Stimulated activated effector memory CD8-positive, alpha-beta T cell treated with anti-CD3 and anti-CD28 coated beads, Interleukin-12 subunit alpha, Interleukin-12 subunit beta, amount 100 ng/mL, for 72 hours (primary cell): ENCODE measurements around the gene ADGRV1.
A peak's percentile ranks its signal among the peaks of the same experiment; 100 is the strongest.

Experiments used
- ATAC-seq: fragments of 150-1000 bp; cut with Tn5 transposase; 2 replicates; pipeline ENCODE4 v1.10.0; 2021
- DNase-seq, 2 donors: peaks; one replicate each; pipeline ENCODE4 v3.0.0; 2021 to 2022; ENCODE audit warnings: low spot score in 2 of 2
- H3K27ac Mint-ChIP-seq: one replicate; pipeline ENCODE4 v1.8.0; 2022; ENCODE audit warnings: mild to moderate bottlenecking, mixed read lengths
- H3K36me3 Mint-ChIP-seq: one replicate; pipeline ENCODE4 v1.8.0; 2022; ENCODE audit warnings: mild to moderate bottlenecking, mixed read lengths
- H3K4me1 Mint-ChIP-seq: one replicate; pipeline ENCODE4 v1.8.0; 2022; ENCODE audit warnings: mixed read lengths
- H3K4me3 Mint-ChIP-seq: one replicate; pipeline ENCODE4 v1.8.0; 2022; ENCODE audit warnings: mild to moderate bottlenecking, mixed read lengths
- H3K9me3 Mint-ChIP-seq: one replicate; pipeline ENCODE4 v1.8.0; 2022; ENCODE audit warnings: mixed read lengths

ADGRV1 gene

DNA sequence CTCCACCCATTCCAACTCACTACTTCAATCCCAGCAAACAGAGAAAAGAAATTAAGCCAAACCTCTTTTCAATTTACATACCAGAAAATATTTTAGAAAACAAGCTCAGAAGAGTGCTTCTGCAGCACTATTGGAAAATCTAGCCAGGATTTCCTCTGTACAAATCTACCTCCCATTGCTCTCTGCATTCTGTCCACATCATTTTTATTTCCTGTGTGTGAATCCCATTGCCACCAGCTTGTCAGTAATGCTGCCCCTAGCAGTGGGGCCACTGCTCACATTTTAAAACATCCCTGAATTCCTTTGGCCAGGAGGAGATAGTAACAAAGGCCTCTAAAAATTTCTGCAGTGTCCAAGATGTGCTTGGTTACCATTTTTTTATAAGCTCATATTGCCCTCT, 592.0 kb downstream of the ADGRV1 start:
- DNase-seq (no peak), ATAC-seq (no peak)
- Mint-ChIP-seq H3K36me3 (no peaks in the 10 kb centered on the region), H3K4me3 (no peak overlapping the region), H3K4me1 (no peaks in the 10 kb centered on the region), H3K9me3 (no peaks in the 10 kb centered on the region), H3K27ac (no peak overlapping the region)

DNA sequence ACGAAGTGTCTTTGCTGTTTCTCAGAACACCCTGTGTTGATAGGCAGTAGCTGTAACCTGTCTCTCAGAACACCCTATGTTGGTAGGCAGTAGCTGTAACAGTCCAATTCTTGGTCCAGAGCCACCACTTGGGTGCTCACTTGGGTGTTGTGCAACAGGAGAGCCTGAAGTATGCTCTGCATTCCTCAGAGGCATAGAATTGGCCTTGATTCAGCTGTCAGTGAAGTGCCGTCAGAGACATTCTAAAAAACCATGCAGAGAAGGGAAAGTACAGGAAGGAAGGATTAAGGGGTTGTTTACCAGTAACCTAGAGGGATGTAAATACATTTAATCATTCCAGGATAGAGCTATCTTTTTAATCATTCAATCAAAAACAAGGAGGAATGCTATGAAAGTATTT, 593.4 kb downstream of the ADGRV1 start:
- peaks cover 6% of the 10 kb centered on the region for H3K4me1 Mint-ChIP-seq
- DNase-seq (no peak), ATAC-seq (no peak)
- no peak overlapping the region for H3K27ac Mint-ChIP-seq
- H3K9me3 Mint-ChIP-seq = no peaks in the 10 kb centered on the region
- no peak overlapping the region for H3K4me3 Mint-ChIP-seq
- no peaks in the 10 kb centered on the region for H3K36me3 Mint-ChIP-seq

DNA sequence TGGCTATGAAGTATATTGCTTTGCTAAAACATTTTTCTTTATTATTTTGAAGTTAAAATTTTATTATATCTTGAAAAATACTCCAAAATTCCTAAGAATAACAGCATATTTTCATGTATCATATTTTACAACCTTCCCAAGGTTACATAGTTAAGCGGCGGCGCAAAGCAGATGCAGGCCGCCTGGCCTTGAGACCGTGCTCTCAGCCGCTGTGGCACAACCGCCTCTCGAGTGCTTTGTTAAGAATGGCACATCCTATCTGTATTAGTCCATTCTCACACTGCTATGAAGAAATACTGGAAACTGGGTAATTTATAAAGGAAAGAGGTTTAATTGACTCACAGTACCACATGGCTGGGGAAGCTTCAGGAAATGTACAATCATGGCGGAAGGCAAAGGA, 595.7 kb downstream of the ADGRV1 start:
- H3K27ac Mint-ChIP-seq = no peak overlapping the region
- ATAC-seq = no peak

GRCh38 chr5:91155274-91155673, 596.7 kb downstream of the ADGRV1 start:
- H3K4me1 Mint-ChIP-seq = peaks cover 6% of the 10 kb centered on the region
- H3K9me3 Mint-ChIP-seq = no peaks in the 10 kb centered on the region
- no peaks in the 10 kb centered on the region for H3K36me3 Mint-ChIP-seq
- DNase-seq = no peak
- no peak overlapping the region for H3K4me3 Mint-ChIP-seq
- no peak for ATAC-seq
- H3K27ac Mint-ChIP-seq = no peak overlapping the region

More for the DNA sequence above, 595.7 kb downstream of the ADGRV1 start:
- no peak for DNase-seq
- Mint-ChIP-seq H3K36me3 (no peaks in the 10 kb centered on the region), H3K4me3 (no peak overlapping the region), H3K4me1 (peaks cover 6% of the 10 kb centered on the region), H3K9me3 (no peaks in the 10 kb centered on the region)

DNA sequence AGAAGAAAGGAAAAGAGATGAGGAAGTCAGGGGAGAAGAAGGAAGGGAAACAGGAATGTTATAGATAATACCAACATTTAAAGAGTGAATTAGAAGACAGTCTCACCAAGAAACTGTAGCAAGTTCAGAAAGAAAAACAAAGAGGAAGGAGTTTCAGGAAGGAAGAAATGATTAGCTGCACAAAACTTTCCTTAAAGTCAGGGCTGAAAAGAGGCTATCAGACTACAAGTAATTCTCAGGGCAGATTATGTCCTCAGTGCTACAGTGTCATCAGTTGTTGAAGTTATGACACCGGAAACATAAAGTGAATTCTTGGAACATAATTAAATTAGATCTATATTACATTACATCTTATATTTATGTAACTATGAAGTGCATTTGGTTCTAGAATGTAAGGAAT, 597.6 kb downstream of the ADGRV1 start:
- DNase-seq (no peak), ATAC-seq (no peak)
- Mint-ChIP-seq H3K27ac (no peak overlapping the region), H3K4me3 (no peak overlapping the region), H3K4me1 (peaks cover 6% of the 10 kb centered on the region), H3K9me3 (no peaks in the 10 kb centered on the region), H3K36me3 (no peaks in the 10 kb centered on the region)

DNA sequence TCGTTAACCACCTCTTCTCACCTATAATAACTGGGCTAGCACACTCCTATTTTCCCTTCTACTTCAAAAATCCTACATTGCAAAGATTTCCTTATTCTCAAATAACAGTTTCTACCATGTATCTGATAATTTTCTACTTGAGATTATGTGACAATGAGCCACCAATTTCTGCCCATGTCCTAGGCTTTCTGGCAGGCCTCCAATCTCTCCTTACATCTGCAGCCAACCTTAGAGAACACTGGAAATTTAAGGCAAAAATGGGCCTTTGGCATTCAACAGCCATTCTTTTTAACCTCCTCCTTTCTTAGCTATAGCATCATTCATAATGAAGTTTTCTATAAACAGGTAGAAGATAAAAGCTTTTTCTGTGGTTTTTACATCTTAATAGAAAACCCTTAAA, 599.4 kb downstream of the ADGRV1 start:
- ATAC-seq = no peak
- no peak overlapping the region for H3K4me3 Mint-ChIP-seq
- peaks cover 24% of the 10 kb centered on the region for H3K4me1 Mint-ChIP-seq
- peaks cover 5% of the 10 kb centered on the region for H3K36me3 Mint-ChIP-seq
- no peaks in the 10 kb centered on the region for H3K9me3 Mint-ChIP-seq
- no peak for DNase-seq
- no peak overlapping the region for H3K27ac Mint-ChIP-seq

DNA sequence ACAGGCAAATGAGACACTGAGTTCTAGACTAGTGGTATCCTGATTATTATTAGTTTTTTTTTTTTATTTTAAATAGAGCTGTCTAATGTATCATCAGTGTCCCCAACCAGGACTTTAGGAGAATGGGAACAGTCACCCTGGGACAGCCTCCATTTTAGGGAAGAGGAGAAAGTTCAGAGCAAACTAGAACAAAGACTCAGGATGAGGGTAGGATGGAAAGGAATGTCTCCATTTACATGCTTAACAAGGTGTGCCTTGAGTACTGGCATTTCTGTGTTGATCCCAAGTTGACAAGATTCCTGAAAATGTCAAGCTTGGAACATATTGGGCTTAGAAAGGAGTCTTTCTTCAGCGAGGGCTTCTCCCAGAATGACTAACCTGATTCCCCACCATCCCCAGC, 601.0 kb downstream of the ADGRV1 start:
- H3K9me3 Mint-ChIP-seq = no peaks in the 10 kb centered on the region
- peaks cover 5% of the 10 kb centered on the region for H3K36me3 Mint-ChIP-seq

GRCh38 chr5:91160714-91161285, 602.2 kb downstream of the ADGRV1 start:
- Mint-ChIP-seq H3K36me3 (peaks cover 5% of the 10 kb centered on the region), H3K4me3 (no peak overlapping the region), H3K4me1 (peaks cover 26% of the 10 kb centered on the region), H3K9me3 (no peaks in the 10 kb centered on the region), H3K27ac (no peak overlapping the region)
- DNase-seq (no peak), ATAC-seq (no peak)

More for the DNA sequence above, 601.0 kb downstream of the ADGRV1 start:
- Mint-ChIP-seq H3K4me3 (no peak overlapping the region), H3K27ac (no peak overlapping the region), H3K4me1 (peaks cover 27% of the 10 kb centered on the region)
- ATAC-seq (no peak), DNase-seq (no peak)

DNA sequence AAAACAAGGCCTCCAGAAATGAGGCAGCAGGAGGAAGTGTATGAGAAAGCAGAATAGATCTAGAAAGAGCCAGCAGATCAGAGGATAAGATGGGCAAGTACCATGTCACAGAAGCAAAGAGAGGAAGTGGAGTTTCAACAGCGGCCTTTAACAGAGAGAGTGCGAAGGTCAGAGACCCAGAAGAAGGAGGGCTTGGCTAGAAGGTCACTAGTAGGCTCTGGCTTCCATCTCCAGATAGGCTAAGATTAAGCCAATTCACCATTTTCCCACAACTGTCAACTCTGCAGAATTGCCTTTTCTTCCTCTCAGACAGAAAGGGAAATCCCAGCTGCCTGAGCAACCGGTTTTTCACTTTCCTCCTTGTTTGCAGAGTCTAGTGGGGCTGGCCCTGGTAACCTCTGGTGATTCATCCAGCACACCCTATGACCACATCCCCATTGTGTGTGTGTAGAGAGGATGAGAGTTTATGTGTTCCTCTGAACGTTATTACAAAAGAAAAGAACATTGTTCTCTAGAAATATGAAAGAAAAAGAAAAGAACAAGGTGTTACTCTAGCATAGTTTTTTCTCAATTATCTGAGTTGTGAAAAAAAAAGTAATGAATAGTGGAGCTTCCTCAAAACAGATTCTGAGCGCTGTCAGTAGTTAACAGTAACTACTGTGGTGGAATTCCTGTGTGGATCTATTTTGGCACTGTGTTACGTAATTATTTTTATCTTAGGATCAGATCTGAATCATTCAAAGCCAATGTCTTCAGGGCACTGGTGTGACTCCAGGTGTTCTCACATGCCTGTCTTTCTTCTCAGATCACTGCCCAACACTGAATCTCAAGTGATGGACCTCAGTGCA, 604.2 kb downstream of the ADGRV1 start:
- H3K27ac Mint-ChIP-seq = peak overlapping the region; percentile 5

DNA sequence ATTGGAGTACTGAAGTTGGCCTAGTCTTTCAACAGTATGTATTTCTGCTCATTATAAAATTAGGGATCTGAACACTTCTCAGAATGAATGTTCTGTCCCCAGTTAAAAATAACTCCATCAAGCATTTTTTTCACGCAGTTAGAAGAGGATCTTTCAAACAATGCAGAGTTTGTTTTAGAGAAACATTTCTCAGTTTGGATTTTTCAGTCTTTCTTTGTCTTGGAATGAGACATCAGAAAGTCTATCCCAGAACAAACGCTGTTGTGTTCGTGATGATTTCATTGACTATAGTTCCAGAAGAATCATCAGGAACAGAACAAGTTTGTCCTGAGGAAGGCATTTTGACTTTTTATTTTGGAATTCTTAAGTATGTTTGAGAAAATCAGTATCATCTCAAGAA, 605.8 kb downstream of the ADGRV1 start:
- Mint-ChIP-seq H3K4me1 (peaks cover 21% of the 10 kb centered on the region), H3K4me3 (no peak overlapping the region), H3K9me3 (no peaks in the 10 kb centered on the region), H3K27ac (no peak overlapping the region), H3K36me3 (peaks cover 5% of the 10 kb centered on the region)
- DNase-seq (no peak), ATAC-seq (no peak)

More for the DNA sequence above, 604.2 kb downstream of the ADGRV1 start:
- H3K36me3 Mint-ChIP-seq = peaks cover 5% of the 10 kb centered on the region
- ATAC-seq = peak; percentile 100
- peaks cover 21% of the 10 kb centered on the region for H3K4me1 Mint-ChIP-seq
- H3K9me3 Mint-ChIP-seq = no peaks in the 10 kb centered on the region
- peak; percentile 24 to 76 for DNase-seq
- H3K4me3 Mint-ChIP-seq = peak overlapping the region; percentile 20

DNA sequence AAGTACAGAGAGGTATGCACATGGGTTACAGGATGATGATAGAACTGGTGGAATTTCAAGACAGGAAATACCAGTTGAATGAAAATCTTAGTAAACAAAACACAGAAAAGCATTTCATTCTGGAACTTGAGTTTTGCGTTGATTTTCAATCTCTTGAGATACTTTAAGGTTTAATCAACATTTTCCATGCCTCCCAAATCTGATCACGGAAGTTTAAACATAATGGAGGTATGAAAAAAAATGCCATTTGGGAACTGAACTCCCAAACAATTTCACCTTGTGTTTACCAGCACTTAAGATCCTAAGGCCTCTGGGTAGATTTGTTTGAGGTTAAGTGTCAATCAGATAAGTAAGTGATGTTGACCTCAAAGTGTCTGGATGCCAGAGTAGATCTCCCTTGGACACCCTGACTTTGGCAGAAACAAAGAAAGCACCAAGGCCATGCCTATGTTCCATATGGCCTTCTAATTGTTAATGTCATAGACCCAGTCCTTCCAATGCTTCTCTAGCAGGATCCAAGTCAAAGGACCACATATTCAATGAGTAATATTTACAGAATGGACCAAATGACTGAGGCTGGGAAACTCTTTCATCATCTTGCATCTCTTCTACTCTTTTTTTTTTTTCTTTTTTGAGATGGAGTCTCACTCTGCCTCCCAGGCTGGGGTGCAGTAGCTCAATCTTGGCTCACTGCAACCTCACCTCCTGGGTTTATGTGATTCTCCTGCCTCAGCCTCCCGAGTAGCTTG, 607.6 kb downstream of the ADGRV1 start:
- peaks cover 32% of the 10 kb centered on the region for H3K4me1 Mint-ChIP-seq

DNA sequence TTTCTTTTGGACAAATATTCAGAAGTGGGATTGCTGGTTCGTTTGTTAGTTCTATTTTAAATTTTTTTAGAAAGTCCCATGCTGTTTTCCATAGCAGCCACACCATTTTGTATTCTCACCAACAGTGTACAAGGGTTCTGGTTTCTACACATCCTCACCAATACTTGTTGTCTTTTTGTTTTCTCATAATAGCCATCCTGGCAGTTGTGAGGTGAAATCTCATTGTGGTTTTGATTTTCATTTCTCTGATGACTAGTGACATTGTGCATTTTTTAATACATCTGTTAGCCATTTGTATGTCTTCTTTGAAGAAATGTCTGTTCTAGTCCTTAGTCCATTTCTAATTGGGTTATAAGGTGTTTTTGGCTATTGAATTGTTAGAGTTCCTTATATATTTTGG, 610.3 kb downstream of the ADGRV1 start:
- H3K4me1 Mint-ChIP-seq = peaks cover 11% of the 10 kb centered on the region
- no peaks in the 10 kb centered on the region for H3K9me3 Mint-ChIP-seq
- H3K36me3 Mint-ChIP-seq = no peaks in the 10 kb centered on the region
- DNase-seq (no peak), ATAC-seq (no peak)
- no peak overlapping the region for H3K4me3 Mint-ChIP-seq
- no peak overlapping the region for H3K27ac Mint-ChIP-seq

More for the DNA sequence above, 607.6 kb downstream of the ADGRV1 start:
- DNase-seq (no peak), ATAC-seq (no peak)
- Mint-ChIP-seq H3K27ac (no peak overlapping the region), H3K9me3 (no peaks in the 10 kb centered on the region), H3K4me3 (no peak overlapping the region), H3K36me3 (peaks cover 5% of the 10 kb centered on the region)

GRCh38 chr5:91170266-91170665, 611.7 kb downstream of the ADGRV1 start:
- Mint-ChIP-seq H3K9me3 (no peaks in the 10 kb centered on the region), H3K27ac (peak overlapping the region; percentile 7), H3K4me3 (no peak overlapping the region), H3K4me1 (peaks cover 11% of the 10 kb centered on the region), H3K36me3 (no peaks in the 10 kb centered on the region)
- peak; percentile 97 for ATAC-seq
- DNase-seq = no peak

DNA sequence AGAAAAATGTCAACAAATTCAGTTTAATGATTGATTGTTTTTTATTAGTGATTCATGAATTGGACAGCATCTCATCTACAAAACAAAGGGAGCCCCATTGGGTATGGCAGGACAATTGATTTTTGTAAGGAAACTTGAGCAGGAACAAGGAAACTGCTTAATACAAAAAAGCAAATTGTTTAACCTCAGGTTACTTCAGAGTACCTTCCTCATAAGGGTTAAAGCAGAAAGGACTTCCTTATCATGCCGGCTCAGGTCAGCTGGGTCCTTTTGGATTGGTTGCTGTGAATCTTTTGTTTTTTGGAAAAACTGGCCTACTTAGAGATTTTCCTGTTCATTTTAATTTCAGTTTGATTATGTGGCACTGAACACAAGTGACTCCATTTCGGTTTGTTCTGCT, 612.7 kb downstream of the ADGRV1 start:
- Mint-ChIP-seq H3K36me3 (no peaks in the 10 kb centered on the region), H3K4me3 (no peak overlapping the region), H3K4me1 (peaks cover 11% of the 10 kb centered on the region), H3K27ac (no peak overlapping the region), H3K9me3 (no peaks in the 10 kb centered on the region)
- DNase-seq (no peak), ATAC-seq (no peak)

DNA sequence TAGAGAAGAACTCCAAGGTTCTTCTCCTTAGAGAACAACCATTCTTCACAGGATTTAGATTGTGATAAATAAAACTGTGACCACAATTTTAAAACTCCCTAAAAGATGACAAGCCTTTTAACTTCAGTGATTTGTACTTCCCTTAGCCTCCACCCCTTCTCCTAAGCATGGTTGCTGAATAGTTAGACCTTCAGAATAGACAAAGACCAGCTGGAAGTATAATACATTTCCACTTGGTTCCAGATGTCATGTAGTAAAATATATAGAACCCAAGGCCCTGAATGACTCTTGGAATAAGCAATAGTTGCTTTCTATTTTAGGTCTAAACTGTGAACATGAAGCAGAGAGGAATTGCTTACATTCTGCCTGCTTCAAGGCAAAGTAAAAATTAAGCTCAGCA, 615.8 kb downstream of the ADGRV1 start:
- H3K4me1 Mint-ChIP-seq = peaks cover 11% of the 10 kb centered on the region
- no peak overlapping the region for H3K4me3 Mint-ChIP-seq

More for the DNA sequence above, 615.8 kb downstream of the ADGRV1 start:
- Mint-ChIP-seq H3K36me3 (no peaks in the 10 kb centered on the region), H3K27ac (no peak overlapping the region), H3K9me3 (no peaks in the 10 kb centered on the region)
- ATAC-seq (no peak), DNase-seq (no peak)
